ENCODE results near the gene TCEA2.

Gene TCEA2

GRCh38 chr20:64121586-64121985 lies 58.6 kb downstream of the TCEA2 start:
- peak overlapping the region; percentile 73 for H3K4me2 ChIP-seq
- H3K4me3 ChIP-seq, result no peak overlapping the region
- no peaks in the 10 kb centered on the region for H3K9me3 ChIP-seq

More at GRCh38 chr20:64121586-64121985, 58.6 kb downstream of the TCEA2 start:
- H4K20me1 ChIP-seq, result no peaks in the 10 kb centered on the region
- peaks cover 25% of the 10 kb centered on the region for H3K4me1 ChIP-seq
- H3K9ac ChIP-seq, result peak overlapping the region; percentile 53
- H3K27ac ChIP-seq, result no peak overlapping the region
- TF ChIP-seq Cebpa-rat (IDR thresholded peaks at IDR 0.05), result no peak
- no peaks in the 10 kb centered on the region for H3K27me3 ChIP-seq
- no peaks in the 10 kb centered on the region for H3K36me3 ChIP-seq
